Lower leg skin (tissue), 4 donors: ENCODE data around the gene EEF2K. TPM values are rescaled to one million over a fixed set of nuclear protein-coding genes. Genes with fewer than 3 reads are reported as not detected.
"Not testable (repeated sequence)": the region's sequence is repeated elsewhere in the genome, so short reads cannot be mapped to it uniquely, and the experiment has no call there.

Source experiments
- DNase-seq, 2 donors: peaks; one replicate each; pipeline ENCODE4 v3.0.0-alpha.2; 2019; ENCODE audit warnings: low spot score in 2 of 2
- H3K4me3 ChIP-seq: fragments of 200-600 bp; sonication (generic); 2 replicates; pipeline ENCODE4 v1.5.1; 2017; ENCODE audit warnings: mild to moderate bottlenecking, low read depth; ENCODE audit not compliant: poor library complexity, severe bottlenecking
- POLR2A ChIP-seq, 2 donors: fragments of 450-650 bp; IDR thresholded peaks; one replicate each; pipeline ENCODE4 v1.6.1; 2016 to 2017; ENCODE audit warnings: antibody characterized with exemption in 2 of 2, mild to moderate bottlenecking in 1 of 2, moderate library complexity in 1 of 2
- WGBS, 2 donors: methylation state at CpG; one replicate each; pipeline ENCODE4 v1.1.5; 2018; 5-methylcytosine and 5-hydroxymethylcytosine counted together
- intact Hi-C: fragments of 100-400 bp; cut with DNase I; formaldehyde crosslinking; loops from one replicate; pipeline ENCODE4 v1.15.0; 2023; ENCODE audit warnings: low total_unique reads
- total RNA-seq, 4 donors: library from RNA; depleted of rRNA; stranded (reverse); fragments of >200 nt; gene quantifications; one replicate each; pipeline ENCODE4 v1.1.0, GENCODE V29; 2016
- TF ChIP-seq, protein P1 (sequence below), 3 donors: fragments of 450-650 bp; IDR thresholded peaks; one replicate each; pipeline ENCODE4 v1.5.1; 2016; ENCODE audit warnings: antibody characterized with exemption in 3 of 3, mild to moderate bottlenecking in 3 of 3, moderate library complexity in 2 of 3

EEF2K gene
- total RNA-seq, 4 donors from 2014 or later, result 47.8 to 112 (median 73.2) TPM

- WGBS, 2 donors, result 63 to 72% methylated on average over 9 of the region's 9 CpGs
- intact Hi-C loops, result loop anchor here (10.0 kb wide), 1 partner anchor 68 kb away; no protein-coding TSS in a partner anchor
- TF ChIP-seq, protein P1, sequence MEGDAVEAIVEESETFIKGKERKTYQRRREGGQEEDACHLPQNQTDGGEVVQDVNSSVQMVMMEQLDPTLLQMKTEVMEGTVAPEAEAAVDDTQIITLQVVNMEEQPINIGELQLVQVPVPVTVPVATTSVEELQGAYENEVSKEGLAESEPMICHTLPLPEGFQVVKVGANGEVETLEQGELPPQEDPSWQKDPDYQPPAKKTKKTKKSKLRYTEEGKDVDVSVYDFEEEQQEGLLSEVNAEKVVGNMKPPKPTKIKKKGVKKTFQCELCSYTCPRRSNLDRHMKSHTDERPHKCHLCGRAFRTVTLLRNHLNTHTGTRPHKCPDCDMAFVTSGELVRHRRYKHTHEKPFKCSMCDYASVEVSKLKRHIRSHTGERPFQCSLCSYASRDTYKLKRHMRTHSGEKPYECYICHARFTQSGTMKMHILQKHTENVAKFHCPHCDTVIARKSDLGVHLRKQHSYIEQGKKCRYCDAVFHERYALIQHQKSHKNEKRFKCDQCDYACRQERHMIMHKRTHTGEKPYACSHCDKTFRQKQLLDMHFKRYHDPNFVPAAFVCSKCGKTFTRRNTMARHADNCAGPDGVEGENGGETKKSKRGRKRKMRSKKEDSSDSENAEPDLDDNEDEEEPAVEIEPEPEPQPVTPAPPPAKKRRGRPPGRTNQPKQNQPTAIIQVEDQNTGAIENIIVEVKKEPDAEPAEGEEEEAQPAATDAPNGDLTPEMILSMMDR (IDR thresholded peaks at IDR 0.05), result no peak
- TF ChIP-seq POLR2A (IDR thresholded peaks at IDR 0.05), result no peak
- no peak for DNase-seq
- H3K4me3 ChIP-seq, result no peak overlapping the region
Observed at GRCh38 chr16:22216191-22216831, 10.2 kb downstream of the EEF2K start.

DNA sequence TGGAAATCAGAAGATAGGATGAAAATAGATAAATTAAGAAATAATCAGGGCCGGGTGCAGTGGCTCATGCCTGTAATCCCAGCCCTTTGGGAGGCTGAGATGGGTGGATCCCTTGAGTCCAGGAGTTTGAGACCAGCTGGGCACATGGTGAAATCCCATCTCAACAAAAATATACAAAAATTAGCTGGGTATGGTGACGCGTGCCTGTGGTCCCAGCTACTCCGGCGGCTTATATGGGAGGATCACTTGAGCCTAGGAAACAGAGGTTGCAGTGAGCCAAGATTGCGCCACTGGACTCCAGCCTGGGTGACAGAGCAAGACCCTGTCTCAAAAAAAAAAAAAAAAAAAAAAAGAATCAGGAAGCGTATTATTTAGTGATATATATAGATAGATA is 10.8 kb downstream of the EEF2K start:
- WGBS, 2 donors, result 85 to 95% methylated on average over 7 of the region's 7 CpGs
- DNase-seq, H3K4me3 ChIP-seq: not testable (repeated sequence)
- intact Hi-C loops, result loop anchor here (10.0 kb wide), 1 partner anchor 68 kb away; no protein-coding TSS in a partner anchor

GRCh38 chr16:22217890-22218730 is 12.0 kb downstream of the EEF2K start:
- intact Hi-C loops, result loop anchor here (10.0 kb wide), 1 partner anchor 67 kb away; no protein-coding TSS in a partner anchor
- H3K4me3 ChIP-seq, result no peak overlapping the region
- DNase-seq, result no peak
- WGBS, 2 donors, result 82 to 86% methylated on average over 13 to 18 of the region's 18 CpGs
- TF ChIP-seq, protein P1 (IDR thresholded peaks at IDR 0.05), result no peak
- no peak for TF ChIP-seq POLR2A (IDR thresholded peaks at IDR 0.05)

- no peak for DNase-seq
- TF ChIP-seq POLR2A (IDR thresholded peaks at IDR 0.05), result no peak
- TF ChIP-seq, protein P1 (IDR thresholded peaks at IDR 0.05), result no peak
- no peak overlapping the region for H3K4me3 ChIP-seq
- WGBS, 2 donors, result 98 to 99% methylated on average over 3 of the region's 3 CpGs
- intact Hi-C loops, result loop anchor here (10.0 kb wide), 1 partner anchor 65 kb away; no protein-coding TSS in a partner anchor
Observed at GRCh38 chr16:22219389-22220068, 13.5 kb downstream of the EEF2K start.

GRCh38 chr16:22220069-22220440 is 14.0 kb downstream of the EEF2K start:
- H3K4me3 ChIP-seq, result no peak overlapping the region
- intact Hi-C loops, result no loop called here
- no peak for DNase-seq
- 72 to 81% methylated on average over 11 of the region's 11 CpGs for WGBS, 2 donors
- TF ChIP-seq POLR2A (IDR thresholded peaks at IDR 0.05), result no peak
- TF ChIP-seq, protein P1 (IDR thresholded peaks at IDR 0.05), result no peak

DNA sequence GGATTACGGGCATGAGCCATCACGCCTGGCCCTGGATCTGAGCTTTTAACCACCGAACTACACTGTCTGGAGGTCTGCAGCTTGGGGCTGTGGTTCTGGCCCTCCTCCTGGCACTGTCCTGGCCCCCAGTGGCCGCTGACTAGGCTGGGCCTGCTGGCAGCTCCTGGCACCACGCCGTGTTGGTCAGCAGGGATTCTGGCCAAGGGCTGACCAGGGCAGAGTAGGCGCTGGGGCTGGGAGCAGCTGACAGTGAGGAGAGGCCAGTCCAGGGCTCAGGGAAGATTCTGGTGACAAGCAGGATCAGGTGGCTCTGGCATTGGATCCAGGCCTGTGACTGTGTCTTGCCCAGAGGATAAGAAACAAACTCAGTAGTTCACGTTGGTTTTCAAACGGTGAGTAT is 14.6 kb downstream of the EEF2K start:
- WGBS, 2 donors, result 62 to 66% methylated on average over 6 to 9 of the region's 9 CpGs
- DNase-seq, result no peak
- intact Hi-C loops, result no loop called here
- H3K4me3 ChIP-seq, result no peak overlapping the region
- TF ChIP-seq, protein P1 (IDR thresholded peaks at IDR 0.05), result no peak
- no peak for TF ChIP-seq POLR2A (IDR thresholded peaks at IDR 0.05)
